BLaER1 treated with 17β-estradiol and CSF1 and Interleukin-3, amounts not matched to agents 10 nM and 100 nM (cell line): ENCODE data around the gene RAB23.

Experiments
- H3K27ac ChIP-seq, 11 experiments: shearing (Covaris generic); formaldehyde crosslinking; 2 replicates each; pipeline ENCODE4 v1.8.1; 2022
- H3K27me3 ChIP-seq, 11 experiments: shearing (Covaris generic); formaldehyde crosslinking; 2 replicates each; pipeline ENCODE4 v1.8.1; 2022
- H3K36me3 ChIP-seq, 11 experiments: shearing (Covaris generic); formaldehyde crosslinking; 2 replicates each; pipeline ENCODE4 v1.8.1; 2022
- H3K4me1 ChIP-seq, 10 experiments: shearing (Covaris generic); formaldehyde crosslinking; 2 replicates each; pipeline ENCODE4 v1.8.1; 2022
- H3K4me2 ChIP-seq, 11 experiments: shearing (Covaris generic); formaldehyde crosslinking; 2 replicates each; pipeline ENCODE4 v1.8.1; 2022
- H3K4me3 ChIP-seq, 10 experiments: shearing (Covaris generic); formaldehyde crosslinking; 2 replicates each; pipeline ENCODE4 v1.8.1; 2022
- H3K9ac ChIP-seq, 11 experiments: shearing (Covaris generic); formaldehyde crosslinking; 2 replicates each; pipeline ENCODE4 v1.8.1; 2022
- H3K9me3 ChIP-seq, 11 experiments: shearing (Covaris generic); formaldehyde crosslinking; replicated peaks in 1 of 11; 2 replicates each; pipeline ENCODE4 v1.8.1; 2022
- H4K20me1 ChIP-seq, 11 experiments: shearing (Covaris generic); formaldehyde crosslinking; 2 replicates each; pipeline ENCODE4 v1.8.1; 2022
- Cebpa-rat ChIP-seq, 11 experiments: shearing (Covaris generic); IDR thresholded peaks; 2 replicates each; pipeline ENCODE4 v1.8.1; 2022

Gene RAB23

DNA sequence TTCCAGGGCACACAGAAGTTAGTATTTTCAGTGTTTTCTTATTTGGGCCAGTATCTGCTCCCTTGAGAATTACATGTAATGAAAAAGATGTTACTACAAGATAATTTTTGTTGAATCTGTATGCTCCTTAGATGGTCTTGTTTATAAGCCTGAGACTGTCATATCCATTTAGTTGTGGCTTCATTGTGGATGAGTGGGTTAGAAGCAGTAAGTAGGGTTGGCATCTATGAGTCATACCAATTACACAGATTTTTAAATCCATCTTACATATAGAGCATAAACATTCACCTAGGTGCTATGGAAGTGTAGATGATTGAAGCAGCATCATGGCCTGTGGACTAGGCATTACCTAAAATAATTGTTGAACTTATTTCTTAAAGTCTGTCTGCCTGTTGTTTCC lies 63.4 kb downstream of the RAB23 start:
- Histone ChIP-seq H3K36me3 (peaks cover 33 to 90% (median 55%) of the 10 kb centered on the region in 11 experiments), H3K9me3 (no peaks in the 10 kb centered on the region; a peak in 2 of 22 replicates), H3K4me1 (no peaks in the 10 kb centered on the region), H3K4me3 (no peak overlapping the region), H3K27me3 (no peaks in the 10 kb centered on the region), H3K4me2 (no peak overlapping the region), H3K27ac (no peak overlapping the region), H3K9ac (no peak overlapping the region), H4K20me1 (no peaks in the 10 kb centered on the region)
- TF ChIP-seq Cebpa-rat (IDR thresholded peaks at IDR 0.05) = no peak

DNA sequence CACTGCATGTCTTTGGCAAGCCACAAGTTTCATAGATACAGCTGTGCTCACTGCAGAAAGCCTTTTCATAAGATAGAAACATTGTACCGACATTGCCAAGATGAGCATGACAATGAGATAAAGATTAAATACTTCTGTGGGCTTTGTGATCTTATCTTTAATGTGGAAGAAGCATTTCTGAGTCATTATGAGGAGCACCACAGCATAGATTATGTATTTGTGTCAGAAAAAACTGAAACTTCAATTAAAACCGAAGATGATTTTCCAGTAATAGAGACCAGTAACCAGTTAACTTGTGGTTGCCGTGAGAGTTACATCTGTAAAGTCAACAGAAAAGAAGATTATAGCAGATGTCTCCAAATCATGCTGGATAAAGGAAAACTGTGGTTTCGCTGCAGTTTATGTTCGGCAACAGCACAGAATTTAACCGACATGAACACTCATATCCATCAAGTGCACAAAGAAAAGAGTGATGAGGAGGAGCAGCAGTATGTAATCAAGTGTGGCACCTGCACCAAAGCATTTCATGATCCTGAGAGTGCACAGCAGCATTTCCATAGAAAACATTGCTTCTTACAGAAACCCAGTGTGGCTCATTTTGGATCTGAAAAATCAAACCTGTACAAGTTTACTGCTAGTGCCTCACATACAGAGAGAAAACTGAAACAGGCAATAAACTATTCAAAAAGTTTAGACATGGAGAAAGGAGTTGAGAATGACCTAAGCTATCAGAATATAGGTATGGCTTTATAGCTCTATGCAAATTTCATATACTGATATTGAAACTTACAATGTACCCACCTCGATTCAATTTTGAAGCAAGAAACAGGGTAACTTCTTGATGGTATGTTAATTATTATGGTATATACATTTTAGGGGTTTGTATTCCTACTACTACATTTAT lies 73.9 kb downstream of the RAB23 start:
- no peaks in the 10 kb centered on the region for H3K4me1 ChIP-seq
- H3K27ac ChIP-seq = no peak overlapping the region
- TF ChIP-seq Cebpa-rat (IDR thresholded peaks at IDR 0.05) = no peak
- H3K27me3 ChIP-seq = no peaks in the 10 kb centered on the region
- peaks cover 61 to 98% (median 88%) of the 10 kb centered on the region in 11 experiments for H3K36me3 ChIP-seq
- 0 out of 22 replicates have a peak, but pooled peaks cover 0 to 5% (median 0%) of the 10 kb centered on the region in 11 experiments for H4K20me1 ChIP-seq
- H3K9ac ChIP-seq = no peak overlapping the region
- peaks cover 0 to 4% (median 0%) of the 10 kb centered on the region in 11 experiments; a peak in 1 of 22 replicates for H3K9me3 ChIP-seq
- no peak overlapping the region for H3K4me3 ChIP-seq
- no peak overlapping the region for H3K4me2 ChIP-seq

DNA sequence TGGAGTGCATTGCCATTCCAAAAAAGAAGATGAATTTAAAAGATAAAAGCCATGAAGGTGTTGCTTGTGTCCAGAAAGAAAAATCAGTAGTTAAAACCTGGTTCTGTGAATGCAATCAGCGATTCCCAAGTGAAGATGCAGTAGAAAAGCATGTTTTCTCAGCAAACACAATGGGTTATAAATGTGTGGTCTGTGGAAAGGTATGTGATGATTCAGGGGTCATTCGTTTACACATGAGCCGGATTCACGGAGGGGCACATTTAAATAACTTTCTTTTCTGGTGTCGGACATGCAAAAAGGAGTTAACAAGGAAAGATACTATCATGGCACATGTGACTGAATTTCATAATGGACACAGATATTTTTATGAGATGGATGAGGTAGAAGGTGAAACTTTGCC lies 74.7 kb downstream of the RAB23 start:
- H3K27ac ChIP-seq = no peak overlapping the region
- no peak for TF ChIP-seq Cebpa-rat (IDR thresholded peaks at IDR 0.05)
- H3K9me3 ChIP-seq = peaks cover 0 to 4% (median 0%) of the 10 kb centered on the region in 11 experiments; a peak in 3 of 22 replicates
- H3K4me1 ChIP-seq = no peaks in the 10 kb centered on the region
- no peak overlapping the region for H3K4me3 ChIP-seq
- 0 out of 22 replicates have a peak, but pooled peaks cover 0 to 5% (median 0%) of the 10 kb centered on the region in 11 experiments for H4K20me1 ChIP-seq
- no peak overlapping the region for H3K4me2 ChIP-seq
- H3K36me3 ChIP-seq = peaks cover 59 to 98% (median 88%) of the 10 kb centered on the region in 11 experiments
- no peak overlapping the region for H3K9ac ChIP-seq
- no peaks in the 10 kb centered on the region for H3K27me3 ChIP-seq

DNA sequence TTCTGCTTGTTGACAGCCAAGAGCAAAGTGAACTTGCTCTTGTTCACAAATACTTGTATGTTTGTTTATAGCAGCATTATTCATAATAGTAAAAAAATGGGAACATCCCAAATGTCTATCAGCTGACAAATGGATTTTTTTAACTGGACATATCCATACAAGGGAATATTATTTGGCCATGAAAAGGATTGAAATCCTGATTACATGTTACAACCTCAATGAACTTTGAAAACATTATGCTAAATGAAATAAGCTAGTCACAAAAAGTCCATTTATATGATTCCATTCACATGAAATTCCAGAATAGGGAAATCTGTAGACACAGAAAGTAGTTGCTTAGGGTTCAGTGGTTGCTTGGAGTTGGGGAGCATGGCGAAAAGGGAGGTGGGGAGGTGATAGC lies 78.4 kb downstream of the RAB23 start:
- no peak overlapping the region for H3K9ac ChIP-seq
- no peaks in the 10 kb centered on the region for H3K27me3 ChIP-seq
- H3K4me3 ChIP-seq = no peak overlapping the region
- peaks cover 0 to 10% (median 0%) of the 10 kb centered on the region in 11 experiments; a peak in 4 of 22 replicates for H3K9me3 ChIP-seq
- peaks cover 49 to 95% (median 77%) of the 10 kb centered on the region in 11 experiments for H3K36me3 ChIP-seq
- no peaks in the 10 kb centered on the region for H3K4me1 ChIP-seq
- H3K27ac ChIP-seq = no peak overlapping the region
- no peak overlapping the region for H3K4me2 ChIP-seq
- no peaks in the 10 kb centered on the region for H4K20me1 ChIP-seq
- no peak for TF ChIP-seq Cebpa-rat (IDR thresholded peaks at IDR 0.05)

DNA sequence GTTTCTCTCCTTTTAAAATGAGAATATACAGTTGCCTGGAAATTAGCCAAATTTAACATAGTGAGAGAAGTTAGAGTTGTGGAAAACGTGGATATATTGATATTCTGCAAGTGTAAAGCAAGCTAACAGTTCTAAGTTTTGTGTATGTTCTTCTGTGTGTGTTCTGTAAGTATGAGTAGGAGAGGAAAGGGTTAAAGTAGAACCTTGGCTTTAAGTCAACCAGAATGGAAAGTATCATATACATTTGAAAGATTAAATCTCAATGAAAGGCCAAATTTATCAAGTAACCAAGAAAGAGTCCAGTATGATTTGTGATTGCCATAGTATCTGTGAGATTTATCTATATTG lies 80.0 kb downstream of the RAB23 start:
- H3K9me3 ChIP-seq = peaks cover 0 to 10% (median 0%) of the 10 kb centered on the region in 11 experiments; a peak in 4 of 22 replicates
- H3K27ac ChIP-seq = no peak overlapping the region
- no peak for TF ChIP-seq Cebpa-rat (IDR thresholded peaks at IDR 0.05)
- peaks cover 44 to 92% (median 74%) of the 10 kb centered on the region in 11 experiments for H3K36me3 ChIP-seq
- no peak overlapping the region for H3K4me2 ChIP-seq
- no peak overlapping the region for H3K4me3 ChIP-seq
- no peaks in the 10 kb centered on the region for H3K4me1 ChIP-seq
- H3K27me3 ChIP-seq = no peaks in the 10 kb centered on the region
- no peak overlapping the region for H3K9ac ChIP-seq
- H4K20me1 ChIP-seq = no peaks in the 10 kb centered on the region

DNA sequence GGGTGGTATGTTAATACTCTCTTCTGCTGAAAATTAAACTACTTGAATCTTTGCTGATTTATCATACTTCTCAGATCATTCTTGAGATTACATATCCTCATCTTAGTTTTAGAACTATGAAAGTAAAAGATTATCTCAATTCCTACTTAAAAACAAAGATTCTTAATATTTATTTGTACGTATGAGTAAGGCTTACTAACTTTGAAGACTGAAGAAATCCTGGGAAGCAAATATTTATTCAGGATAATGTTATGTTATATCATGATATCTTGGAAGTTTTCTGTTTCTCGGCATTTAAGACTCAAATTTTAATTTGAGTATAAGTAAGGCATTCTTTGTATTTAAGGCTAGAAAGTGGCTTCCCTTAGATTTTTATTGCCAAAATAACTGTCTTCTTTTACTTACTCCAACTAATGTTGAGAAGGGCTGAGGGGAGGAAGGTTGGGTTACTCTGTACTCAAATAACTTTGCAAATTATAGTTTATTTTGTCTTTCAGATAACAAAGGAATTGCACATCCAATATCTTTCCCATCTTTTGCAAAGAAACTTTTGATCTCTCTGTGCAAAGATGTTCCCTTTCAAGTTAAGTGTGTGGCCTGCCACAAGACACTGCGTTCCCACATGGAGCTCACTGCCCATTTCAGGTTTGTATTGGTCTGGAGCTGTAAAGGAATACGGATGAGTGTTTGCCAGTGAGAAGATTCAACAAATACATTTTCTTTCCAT lies 80.5 kb downstream of the RAB23 start:
- H3K4me1 ChIP-seq = no peaks in the 10 kb centered on the region
- H3K36me3 ChIP-seq = peaks cover 46 to 92% (median 75%) of the 10 kb centered on the region in 11 experiments
- H3K4me2 ChIP-seq = no peak overlapping the region
- no peak for TF ChIP-seq Cebpa-rat (IDR thresholded peaks at IDR 0.05)
- no peaks in the 10 kb centered on the region for H3K27me3 ChIP-seq
- no peak overlapping the region for H3K27ac ChIP-seq
- peaks cover 0 to 10% (median 0%) of the 10 kb centered on the region in 11 experiments; a peak in 4 of 22 replicates for H3K9me3 ChIP-seq
- no peak overlapping the region for H3K9ac ChIP-seq
- no peak overlapping the region for H3K4me3 ChIP-seq
- H4K20me1 ChIP-seq = no peaks in the 10 kb centered on the region

DNA sequence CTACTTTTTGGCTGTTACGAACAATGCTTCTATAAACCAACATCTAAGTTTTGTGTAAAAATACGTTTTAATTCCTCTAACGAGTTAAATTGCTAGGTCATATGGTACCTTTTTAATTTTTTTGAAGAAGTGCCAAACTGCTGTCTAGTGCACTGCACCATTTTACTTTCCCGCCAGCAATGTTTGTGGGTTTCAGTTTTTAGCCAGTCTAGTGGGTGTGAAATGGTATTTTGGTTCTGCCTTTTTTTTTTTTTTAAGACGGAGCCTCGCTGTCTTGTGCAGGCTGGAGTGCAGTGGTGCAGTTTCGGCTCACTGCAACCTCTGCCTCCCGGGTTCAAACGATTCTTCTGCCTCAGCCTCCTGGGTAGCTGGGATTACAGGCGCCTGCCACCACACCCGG lies 84.1 kb downstream of the RAB23 start:
- Histone ChIP-seq H3K4me2 (no peak overlapping the region), H3K9me3 (peaks cover 0 to 8% (median 0%) of the 10 kb centered on the region in 11 experiments; a peak in 3 of 22 replicates), H3K4me3 (no peak overlapping the region), H3K27me3 (no peaks in the 10 kb centered on the region), H3K4me1 (no peaks in the 10 kb centered on the region), H4K20me1 (0 out of 22 replicates have a peak, but pooled peaks cover 0 to 4% (median 0%) of the 10 kb centered on the region in 11 experiments), H3K27ac (no peak overlapping the region), H3K9ac (no peak overlapping the region), H3K36me3 (peaks cover 56 to 89% (median 75%) of the 10 kb centered on the region in 11 experiments)
- TF ChIP-seq Cebpa-rat (IDR thresholded peaks at IDR 0.05) = no peak

DNA sequence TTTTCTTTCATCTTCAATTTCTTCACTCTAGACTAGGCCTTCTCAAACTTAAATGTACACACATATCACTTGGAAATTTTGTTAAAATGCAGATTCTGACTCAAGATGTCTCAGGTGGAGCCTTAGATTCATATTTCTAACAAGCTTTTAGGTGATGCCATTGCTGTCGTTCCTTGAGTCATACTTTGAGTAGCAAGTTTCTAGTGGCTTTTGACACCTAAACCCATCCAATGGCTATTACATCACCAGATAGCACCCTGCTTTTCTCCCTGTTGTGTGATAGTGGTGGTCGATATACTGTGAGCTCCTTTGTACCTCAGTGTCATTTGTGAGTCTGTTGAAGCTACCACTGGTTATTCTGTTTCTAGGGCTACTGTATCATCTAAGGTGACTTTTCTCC lies 84.8 kb downstream of the RAB23 start:
- Histone ChIP-seq H3K27ac (no peak overlapping the region), H3K9me3 (peaks cover 0 to 6% (median 0%) of the 10 kb centered on the region in 11 experiments; a peak in 3 of 22 replicates), H3K4me2 (no peak overlapping the region), H3K4me1 (no peaks in the 10 kb centered on the region), H4K20me1 (peaks cover 0 to 6% (median 0%) of the 10 kb centered on the region in 11 experiments; a peak in 2 of 22 replicates), H3K9ac (no peak overlapping the region), H3K27me3 (no peaks in the 10 kb centered on the region), H3K36me3 (peaks cover 58 to 89% (median 75%) of the 10 kb centered on the region in 11 experiments), H3K4me3 (no peak overlapping the region)
- TF ChIP-seq Cebpa-rat (IDR thresholded peaks at IDR 0.05) = no peak
